AG09309 (cell line): ENCODE results near the gene SLC6A6.

Experiments
- DNase-seq: peaks from one replicate; pipeline ENCODE4 v3.0.0-alpha.2; 2010; ENCODE audit warnings: low read depth
- H3K4me3 ChIP-seq: 2 replicates; pipeline ENCODE4 v1.5.1; 2011; ENCODE audit warnings: mild to moderate bottlenecking, low read depth, low read length, moderate library complexity; ENCODE audit not compliant: control insufficient read depth
- CTCF ChIP-seq: IDR thresholded peaks from 2 replicates; pipeline ENCODE4 v1.5.1; 2011; ENCODE audit warnings: mild to moderate bottlenecking, low read depth, low read length, inconsistent platforms; ENCODE audit not compliant: insufficient read depth, control insufficient read depth; ENCODE audit errors: missing control alignments

The SLC6A6 gene

GRCh38 chr3:14371573-14372474 lies 30.6 kb upstream of the SLC6A6 start:
- peak; percentile 14 for TF ChIP-seq CTCF
- no peak overlapping the region for H3K4me3 ChIP-seq
- peak; percentile 8 for DNase-seq

DNA sequence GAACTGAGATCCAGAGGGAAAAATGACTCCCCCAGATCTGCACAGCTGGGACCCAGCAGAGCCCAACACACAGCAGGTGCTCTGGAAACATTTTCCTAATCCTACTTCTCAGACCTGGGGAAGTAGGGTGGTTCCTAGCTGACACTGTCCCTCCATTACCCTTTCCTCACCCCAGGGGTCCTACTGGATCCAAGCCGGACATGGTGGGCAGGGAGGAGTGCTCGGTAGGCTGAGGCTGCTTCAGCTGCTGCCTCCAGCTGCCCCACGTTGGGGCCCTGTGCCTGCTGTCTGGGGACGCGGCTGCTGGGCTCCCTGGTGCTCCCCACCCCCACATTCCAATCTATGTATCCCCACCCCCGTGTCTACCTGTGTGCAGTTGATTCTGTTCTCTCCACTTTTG lies 29.8 kb upstream of the SLC6A6 start:
- DNase-seq, result no peak
- no peak overlapping the region for H3K4me3 ChIP-seq
- TF ChIP-seq CTCF, result no peak

DNA sequence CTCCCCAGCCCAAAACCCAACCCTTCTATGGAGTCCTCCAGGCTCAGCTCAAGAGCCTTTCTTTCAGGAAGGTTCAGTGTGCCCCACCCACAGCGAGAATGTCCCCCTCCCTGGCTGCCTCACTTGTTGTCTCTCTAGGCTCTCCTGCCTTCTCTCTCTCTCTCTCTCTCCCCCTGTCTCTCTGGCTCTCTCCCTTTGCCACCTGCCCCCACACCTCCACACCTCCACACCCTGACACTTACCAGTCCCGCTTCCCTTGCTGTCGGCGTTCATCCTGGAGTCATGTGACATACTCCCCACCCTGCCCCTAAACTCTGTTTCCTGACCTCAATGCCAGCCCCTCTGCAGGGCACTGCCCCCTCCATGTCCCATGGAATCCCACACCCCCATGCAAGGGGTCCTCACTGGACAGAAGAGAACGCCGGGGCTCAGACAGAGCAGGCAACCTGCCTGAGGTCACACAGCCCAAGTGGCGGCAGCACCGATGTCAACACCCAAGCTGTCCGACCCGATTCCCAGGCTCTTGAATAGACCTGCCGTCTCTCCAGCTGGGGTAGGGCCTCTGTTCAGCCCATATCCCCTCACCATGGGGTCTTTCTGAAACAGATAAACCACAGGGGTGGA lies 28.5 kb upstream of the SLC6A6 start:
- H3K4me3 ChIP-seq, result no peak overlapping the region
- TF ChIP-seq CTCF, result no peak
- no peak for DNase-seq

GRCh38 chr3:14374444-14374883 lies 27.9 kb upstream of the SLC6A6 start:
- H3K4me3 ChIP-seq, result no peak overlapping the region
- TF ChIP-seq CTCF, result no peak
- no peak for DNase-seq

DNA sequence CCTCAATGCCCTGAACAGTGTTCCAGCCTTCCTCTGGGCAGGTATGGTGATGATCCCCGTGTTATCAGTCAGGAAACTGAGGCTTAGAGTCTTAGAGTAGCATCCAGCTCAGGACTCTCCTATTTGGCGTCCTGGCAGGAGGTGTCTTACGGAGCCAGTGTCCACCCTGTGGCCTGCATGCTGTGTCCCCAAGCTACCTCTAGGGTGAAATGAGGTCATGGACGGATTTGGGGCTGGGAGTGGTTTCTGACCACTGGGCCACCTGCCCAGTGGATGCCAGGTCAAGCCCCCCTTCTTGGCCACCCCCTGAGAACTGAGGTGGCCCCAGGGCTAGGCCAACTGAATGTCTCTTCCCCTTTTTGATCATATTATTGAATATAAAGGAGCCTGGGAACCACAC lies 27.2 kb upstream of the SLC6A6 start:
- no peak overlapping the region for H3K4me3 ChIP-seq
- no peak for TF ChIP-seq CTCF
- no peak for DNase-seq

DNA sequence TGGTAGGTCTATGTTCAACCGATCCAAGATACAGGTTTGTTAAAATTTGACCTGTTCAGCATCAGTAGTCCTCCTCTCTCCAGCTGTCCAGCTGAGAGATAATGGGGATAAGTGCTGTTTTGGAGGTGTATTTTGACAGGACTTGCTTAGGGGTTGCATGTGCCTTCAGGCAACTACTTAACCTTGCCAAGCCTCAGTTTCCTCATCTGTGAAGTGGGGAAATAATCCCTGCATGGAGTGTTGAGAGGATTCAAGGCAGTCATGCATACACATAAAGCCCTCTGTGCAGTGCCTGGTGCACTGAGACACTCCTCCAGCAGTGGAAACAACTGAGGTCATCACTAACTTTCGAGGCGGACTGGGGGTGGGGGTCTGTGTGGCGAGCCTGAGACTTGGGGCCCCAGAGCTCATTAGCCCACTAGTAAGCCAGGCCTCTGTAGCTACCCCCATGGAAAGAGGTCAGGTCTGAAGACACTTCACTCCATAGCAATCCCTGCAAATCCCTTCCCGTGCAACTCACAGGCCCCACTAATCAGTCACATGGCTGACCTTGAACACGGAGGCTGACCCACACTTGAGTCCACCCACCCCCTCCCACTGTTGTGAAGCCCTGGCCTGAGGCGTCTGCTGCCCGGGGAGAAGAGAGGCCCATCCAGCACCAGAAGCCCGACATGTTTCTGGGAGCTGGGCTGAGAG lies 25.9 kb upstream of the SLC6A6 start:
- H3K4me3 ChIP-seq, result no peak overlapping the region
- DNase-seq, result no peak
- no peak for TF ChIP-seq CTCF
